OCI-LY1 (cell line): Measurements from ENCODE around the gene ATF6.

ENCODE experiments used
- EZH2 ChIP-seq: fragments of 200-600 bp; sonication (generic), shearing (Covaris generic); IDR thresholded peaks from 2 replicates; pipeline ENCODE4 v1.8.0; 2017; ENCODE audit warnings: borderline replicate concordance, mixed run types, mild to moderate bottlenecking, antibody characterized with exemption, low read length, moderate library complexity, mixed read lengths
- TF ChIP-seq, protein P1 (sequence below): fragments of 200-600 bp; sonication (generic), shearing (Covaris generic); IDR thresholded peaks from 2 replicates; pipeline ENCODE4 v1.5.1; 2017; ENCODE audit warnings: mild to moderate bottlenecking, antibody characterized with exemption, low read length, moderate library complexity, mixed read lengths

DNA sequence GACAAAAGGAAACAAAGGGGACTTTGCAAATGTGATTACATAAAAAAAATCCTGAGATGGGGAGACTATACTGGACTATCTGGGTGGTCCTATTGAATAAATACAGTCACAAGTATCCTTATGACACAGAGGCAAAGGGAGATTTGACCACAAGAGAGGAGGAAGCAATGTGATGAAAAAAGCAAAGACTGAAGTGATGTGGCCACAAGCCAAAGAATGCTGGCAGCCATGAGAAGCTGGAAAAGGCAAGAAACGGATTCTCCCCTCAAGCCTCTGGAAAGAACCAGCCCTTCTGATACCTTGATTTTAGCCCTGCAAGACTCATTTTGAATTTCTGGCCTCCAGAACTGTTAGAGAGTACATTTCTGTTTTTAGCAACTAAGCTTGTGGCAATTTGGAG lies 221.2 kb downstream of the ATF6 start:
- TF ChIP-seq, protein P1, sequence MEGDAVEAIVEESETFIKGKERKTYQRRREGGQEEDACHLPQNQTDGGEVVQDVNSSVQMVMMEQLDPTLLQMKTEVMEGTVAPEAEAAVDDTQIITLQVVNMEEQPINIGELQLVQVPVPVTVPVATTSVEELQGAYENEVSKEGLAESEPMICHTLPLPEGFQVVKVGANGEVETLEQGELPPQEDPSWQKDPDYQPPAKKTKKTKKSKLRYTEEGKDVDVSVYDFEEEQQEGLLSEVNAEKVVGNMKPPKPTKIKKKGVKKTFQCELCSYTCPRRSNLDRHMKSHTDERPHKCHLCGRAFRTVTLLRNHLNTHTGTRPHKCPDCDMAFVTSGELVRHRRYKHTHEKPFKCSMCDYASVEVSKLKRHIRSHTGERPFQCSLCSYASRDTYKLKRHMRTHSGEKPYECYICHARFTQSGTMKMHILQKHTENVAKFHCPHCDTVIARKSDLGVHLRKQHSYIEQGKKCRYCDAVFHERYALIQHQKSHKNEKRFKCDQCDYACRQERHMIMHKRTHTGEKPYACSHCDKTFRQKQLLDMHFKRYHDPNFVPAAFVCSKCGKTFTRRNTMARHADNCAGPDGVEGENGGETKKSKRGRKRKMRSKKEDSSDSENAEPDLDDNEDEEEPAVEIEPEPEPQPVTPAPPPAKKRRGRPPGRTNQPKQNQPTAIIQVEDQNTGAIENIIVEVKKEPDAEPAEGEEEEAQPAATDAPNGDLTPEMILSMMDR: no peak
- no peak for TF ChIP-seq EZH2
